ENCODE measurements around the gene RHOA.

RHOA gene

GRCh38 chr3:49327485-49327884, 84.3 kb downstream of the RHOA start:
- DNase-seq (ENCODE audit: low read depth) = no peak
- TF ChIP-seq CTCF (IDR thresholded peaks at IDR 0.05; ENCODE audit: control insufficient read depth, extremely low read depth, insufficient read depth) = peak; percentile 29; the same call in 1 of the 2 replicates
- no peak overlapping the region for H3K4me3 ChIP-seq (ENCODE audit: low read depth, low read length)

- no peak overlapping the region for H3K4me3 ChIP-seq (ENCODE audit: low read depth, low read length)
- DNase-seq (ENCODE audit: low read depth) = no peak
- no peak for TF ChIP-seq CTCF (IDR thresholded peaks at IDR 0.05; ENCODE audit: control insufficient read depth, extremely low read depth, insufficient read depth)
These were observed 87.0 kb downstream of the RHOA start for GRCh38 chr3:49324768-49325167.

GRCh38 chr3:49316696-49317457, 94.9 kb downstream of the RHOA start:
- no peak for DNase-seq (ENCODE audit: low read depth)
- TF ChIP-seq CTCF (IDR thresholded peaks at IDR 0.05; ENCODE audit: control insufficient read depth, extremely low read depth, insufficient read depth) = no peak

GRCh38 chr3:49313896-49314688, 97.7 kb downstream of the RHOA start:
- DNase-seq (ENCODE audit: low read depth) = no peak
- TF ChIP-seq CTCF (IDR thresholded peaks at IDR 0.05; ENCODE audit: control insufficient read depth, extremely low read depth, insufficient read depth) = no peak
- no peak overlapping the region for H3K4me3 ChIP-seq (ENCODE audit: low read depth, low read length)

More at GRCh38 chr3:49316696-49317457, 94.9 kb downstream of the RHOA start:
- H3K4me3 ChIP-seq (ENCODE audit: low read depth, low read length) = no peak overlapping the region

- H3K4me3 ChIP-seq (ENCODE audit: low read depth, low read length) = no peak overlapping the region
- DNase-seq (ENCODE audit: low read depth) = no peak
- TF ChIP-seq CTCF (IDR thresholded peaks at IDR 0.05; ENCODE audit: control insufficient read depth, extremely low read depth, insufficient read depth) = no peak
These were observed 100.5 kb downstream of the RHOA start for GRCh38 chr3:49311283-49311682.

- no peak overlapping the region for H3K4me3 ChIP-seq (ENCODE audit: low read depth, low read length)
- no peak for TF ChIP-seq CTCF (IDR thresholded peaks at IDR 0.05; ENCODE audit: control insufficient read depth, extremely low read depth, insufficient read depth)
- DNase-seq (ENCODE audit: low read depth) = no peak
These were observed 101.1 kb downstream of the RHOA start for GRCh38 chr3:49310677-49311076.

All from LNCaP clone FGC (cell line).